PFSK-1 (cell line): Measurements from ENCODE around the gene TEPSIN.

Experiments
- POLR2AphosphoS5 ChIP-seq: IDR thresholded peaks from 2 replicates; pipeline ENCODE4 v1.6.1; 2012; ENCODE audit warnings: low read depth, mild to moderate bottlenecking, control low read depth, low read length, moderate library complexity
- SIN3A ChIP-seq: IDR thresholded peaks from 2 replicates; pipeline ENCODE4 v1.6.1; 2012; ENCODE audit warnings: mild to moderate bottlenecking, low read length, moderate library complexity, borderline replicate concordance; ENCODE audit not compliant: insufficient read depth
- TAF1 ChIP-seq: IDR thresholded peaks from 2 replicates; pipeline ENCODE4 v1.6.1; 2012; ENCODE audit warnings: low read length, control low read depth, borderline replicate concordance; ENCODE audit not compliant: insufficient read depth
- TF ChIP-seq, protein P1 (sequence below), 2 experiments: IDR thresholded peaks; 2 replicates each; pipeline versions ENCODE4 v1.6.1 to v1.8.0; 2011 to 2012; ENCODE audit warnings: low read depth in 2 of 2, low read length in 2 of 2, control low read depth in 1 of 2, inconsistent platforms in 1 of 2, mild to moderate bottlenecking in 1 of 2, moderate library complexity in 1 of 2; ENCODE audit not compliant: insufficient read depth in 1 of 2

DNA sequence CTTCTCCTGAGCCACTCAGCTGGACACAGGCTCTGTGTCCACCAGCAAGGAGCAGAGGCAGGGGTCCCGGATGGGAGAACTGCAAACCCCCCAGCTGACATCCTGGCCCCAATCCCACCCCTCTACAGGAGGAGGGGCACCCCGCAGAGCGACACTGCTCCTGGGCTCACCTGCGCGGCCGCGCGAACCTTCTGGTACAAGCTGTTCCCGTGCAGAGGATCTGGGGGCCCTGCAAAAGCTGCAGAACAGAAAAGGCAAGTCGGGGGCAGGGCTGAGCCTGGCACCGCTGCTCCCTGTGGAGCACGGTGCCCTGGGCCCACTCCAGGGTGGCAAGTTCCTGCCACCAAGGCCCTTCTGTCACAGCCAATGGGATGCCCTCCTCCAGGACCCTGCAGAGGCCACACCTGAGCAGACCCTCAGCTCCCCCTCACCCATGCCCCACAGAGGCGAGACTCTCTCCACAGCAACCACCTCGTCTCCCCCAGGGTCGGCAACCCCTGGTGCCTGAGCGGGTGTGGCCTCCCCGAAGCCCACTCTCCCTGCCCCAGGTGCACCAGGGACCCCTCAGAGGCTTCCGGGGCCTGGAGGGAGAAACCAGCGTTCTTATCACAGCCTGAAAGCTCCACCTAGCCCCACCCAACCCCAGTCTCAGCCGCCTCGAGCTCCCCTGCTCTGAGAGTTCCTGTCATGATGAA, 4.9 kb downstream of the TEPSIN start:
- TF ChIP-seq, protein P1, sequence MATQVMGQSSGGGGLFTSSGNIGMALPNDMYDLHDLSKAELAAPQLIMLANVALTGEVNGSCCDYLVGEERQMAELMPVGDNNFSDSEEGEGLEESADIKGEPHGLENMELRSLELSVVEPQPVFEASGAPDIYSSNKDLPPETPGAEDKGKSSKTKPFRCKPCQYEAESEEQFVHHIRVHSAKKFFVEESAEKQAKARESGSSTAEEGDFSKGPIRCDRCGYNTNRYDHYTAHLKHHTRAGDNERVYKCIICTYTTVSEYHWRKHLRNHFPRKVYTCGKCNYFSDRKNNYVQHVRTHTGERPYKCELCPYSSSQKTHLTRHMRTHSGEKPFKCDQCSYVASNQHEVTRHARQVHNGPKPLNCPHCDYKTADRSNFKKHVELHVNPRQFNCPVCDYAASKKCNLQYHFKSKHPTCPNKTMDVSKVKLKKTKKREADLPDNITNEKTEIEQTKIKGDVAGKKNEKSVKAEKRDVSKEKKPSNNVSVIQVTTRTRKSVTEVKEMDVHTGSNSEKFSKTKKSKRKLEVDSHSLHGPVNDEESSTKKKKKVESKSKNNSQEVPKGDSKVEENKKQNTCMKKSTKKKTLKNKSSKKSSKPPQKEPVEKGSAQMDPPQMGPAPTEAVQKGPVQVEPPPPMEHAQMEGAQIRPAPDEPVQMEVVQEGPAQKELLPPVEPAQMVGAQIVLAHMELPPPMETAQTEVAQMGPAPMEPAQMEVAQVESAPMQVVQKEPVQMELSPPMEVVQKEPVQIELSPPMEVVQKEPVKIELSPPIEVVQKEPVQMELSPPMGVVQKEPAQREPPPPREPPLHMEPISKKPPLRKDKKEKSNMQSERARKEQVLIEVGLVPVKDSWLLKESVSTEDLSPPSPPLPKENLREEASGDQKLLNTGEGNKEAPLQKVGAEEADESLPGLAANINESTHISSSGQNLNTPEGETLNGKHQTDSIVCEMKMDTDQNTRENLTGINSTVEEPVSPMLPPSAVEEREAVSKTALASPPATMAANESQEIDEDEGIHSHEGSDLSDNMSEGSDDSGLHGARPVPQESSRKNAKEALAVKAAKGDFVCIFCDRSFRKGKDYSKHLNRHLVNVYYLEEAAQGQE (IDR thresholded peaks at IDR 0.05; ENCODE audit: insufficient read depth in 1 of 2, low read depth in 2 of 2, low read length in 2 of 2), result no peak
- TF ChIP-seq POLR2AphosphoS5 (no peak), TAF1 (no peak), SIN3A (no peak)
